Liver (tissue), 3 donors: Measurements from ENCODE around the gene GMPR2.

Experiments
- ATF3 ChIP-seq: IDR thresholded peaks from 2 replicates; pipeline ENCODE4 v1.6.1; 2016; ENCODE audit warnings: antibody characterized with exemption
- CTCF ChIP-seq: fragments of 150-350 bp; IDR thresholded peaks from 2 replicates; pipeline ENCODE4 v1.5.1; 2017; ENCODE audit warnings: improper control_type of control experiment, low read depth, low read length; ENCODE audit not compliant: missing input control
- FOXA1 ChIP-seq: IDR thresholded peaks from 2 replicates; pipeline ENCODE4 v1.6.1; 2016; ENCODE audit warnings: antibody characterized with exemption
- FOXA2 ChIP-seq: IDR thresholded peaks from 2 replicates; pipeline ENCODE4 v1.6.1; 2016; ENCODE audit warnings: antibody characterized with exemption
- GABPA ChIP-seq, 2 donors: IDR thresholded peaks in 1 of 2; conservative IDR thresholded peaks in 1 of 2; 2 replicates each; pipeline ENCODE4 v1.6.1; 2016; ENCODE audit warnings: antibody characterized with exemption in 2 of 2, mild to moderate bottlenecking in 1 of 2, moderate library complexity in 1 of 2
- MAX ChIP-seq: IDR thresholded peaks from 2 replicates; pipeline ENCODE4 v1.6.1; 2016; ENCODE audit warnings: antibody characterized with exemption
- RAD21 ChIP-seq, 2 donors: IDR thresholded peaks; 2 replicates each; pipeline ENCODE4 v1.6.1; 2016; ENCODE audit warnings: antibody characterized with exemption in 2 of 2, mild to moderate bottlenecking in 2 of 2
- REST ChIP-seq: IDR thresholded peaks from 2 replicates; pipeline ENCODE4 v1.6.1; 2016; ENCODE audit warnings: antibody characterized with exemption, mild to moderate bottlenecking
- RXRA ChIP-seq, 2 donors: IDR thresholded peaks; 2 replicates each; pipeline ENCODE4 v1.6.1; 2017 to 2018; ENCODE audit warnings: antibody characterized with exemption in 2 of 2, mild to moderate bottlenecking in 1 of 2
- TAF1 ChIP-seq: conservative IDR thresholded peaks from 2 replicates; pipeline ENCODE4 v1.6.1; 2016; ENCODE audit warnings: antibody characterized with exemption, mild to moderate bottlenecking
- YY1 ChIP-seq: IDR thresholded peaks from 2 replicates; pipeline ENCODE4 v1.6.1; 2016; ENCODE audit warnings: antibody characterized with exemption, mild to moderate bottlenecking
- donor health status: healthy.
- donor health status: healthy.

GRCh38 chr14:24267516-24267915 is 34.8 kb downstream of the GMPR2 start:
- TF ChIP-seq CTCF: no peak
- TF ChIP-seq RXRA (IDR thresholded peaks at IDR 0.05): no peak
- TF ChIP-seq FOXA2: no peak
- TF ChIP-seq TAF1: no peak
- no peak for TF ChIP-seq FOXA1
- no peak for TF ChIP-seq GABPA (IDR thresholded peaks at IDR 0.05 in 1 of 2, conservative IDR thresholded peaks at IDR 0.05 in 1 of 2)
- TF ChIP-seq REST: no peak
- no peak for TF ChIP-seq RAD21 (IDR thresholded peaks at IDR 0.05)
- no peak for TF ChIP-seq YY1
- TF ChIP-seq ATF3: no peak
- no peak for TF ChIP-seq MAX
